Measurements from ENCODE around the gene MYO5A.
"Not testable (repeated sequence)": the region's sequence is repeated elsewhere in the genome, so short reads cannot be mapped to it uniquely, and the experiment has no call there.

Gene MYO5A

GRCh38 chr15:52324109-52324508, 204.6 kb downstream of the MYO5A start:
- DNase-seq: no peak

DNA sequence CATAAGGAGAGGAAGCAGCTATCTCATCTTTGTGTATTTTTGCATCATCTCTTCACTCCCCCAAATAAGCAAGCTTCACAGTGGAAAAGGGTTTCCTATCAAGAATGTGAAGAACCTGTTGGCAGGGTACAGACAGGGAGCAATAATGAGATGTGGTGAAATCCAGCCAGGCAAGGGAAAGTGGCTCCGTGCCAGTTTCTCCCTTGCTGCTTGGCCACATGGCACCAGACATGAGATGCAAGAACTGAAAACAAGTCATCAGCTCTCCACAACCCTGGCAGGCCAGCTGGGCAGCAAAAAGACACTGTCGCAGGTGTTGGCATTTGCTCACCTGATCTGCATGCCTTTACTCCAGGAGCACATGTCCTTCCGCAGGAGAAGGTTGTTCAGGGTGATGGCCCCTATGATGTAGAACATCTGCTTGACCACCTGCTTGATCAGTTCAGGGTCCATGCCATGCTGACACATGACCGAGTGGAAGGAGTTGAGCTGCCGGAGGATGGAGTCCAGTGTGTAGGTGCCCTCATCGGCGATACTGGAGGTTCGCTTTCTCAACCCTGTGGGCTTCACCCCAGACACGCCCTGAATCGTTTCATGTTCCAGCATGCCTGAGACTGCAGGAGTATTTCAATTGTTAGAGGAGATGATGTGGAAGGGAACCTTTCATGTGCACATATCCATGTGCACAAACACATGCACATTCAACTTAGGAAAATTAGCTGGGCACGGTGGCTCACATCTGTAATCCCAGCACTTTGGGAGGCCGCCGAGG, 209.8 kb downstream of the MYO5A start:
- DNase-seq: no peak

DNA sequence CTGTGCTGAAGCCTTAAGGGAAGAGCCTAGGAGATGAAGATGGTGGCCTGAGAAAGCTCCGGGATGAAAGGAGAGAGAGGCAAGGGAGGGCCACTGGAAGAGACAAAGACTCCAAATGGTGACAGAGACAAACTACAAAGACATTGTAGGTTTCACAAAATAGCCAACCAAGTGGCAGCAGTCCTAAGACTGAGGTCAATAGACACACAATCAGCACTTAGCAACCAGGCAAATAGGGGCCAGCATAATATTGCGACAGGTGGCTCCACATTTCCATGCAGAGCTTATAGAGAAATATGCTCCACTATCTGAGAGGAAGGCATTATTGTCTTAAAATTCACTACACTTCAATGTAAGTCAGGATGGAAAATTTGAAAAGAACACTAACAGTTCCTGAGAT, 211.0 kb downstream of the MYO5A start:
- DNase-seq: no peak

DNA sequence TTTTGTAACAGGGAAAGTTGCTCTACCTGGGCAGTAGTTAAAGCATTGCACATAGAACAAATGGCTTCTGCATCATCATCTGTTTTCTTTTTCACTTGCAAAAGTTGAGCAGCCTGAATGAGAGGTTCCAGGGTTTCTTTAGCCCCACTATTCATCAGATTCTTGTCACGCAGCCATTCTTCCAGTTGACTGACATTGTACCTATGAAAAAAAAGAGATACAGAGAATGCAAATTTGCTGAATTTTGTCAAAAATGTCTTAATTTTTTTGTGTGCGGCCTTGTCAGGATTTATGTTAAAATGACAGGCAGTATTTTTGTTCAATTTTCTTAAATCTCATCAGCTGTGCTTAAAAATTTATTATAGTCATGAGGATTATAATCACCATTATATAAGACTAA, 211.7 kb downstream of the MYO5A start:
- no peak for DNase-seq

GRCh38 chr15:52309154-52309548, 219.5 kb downstream of the MYO5A start:
- no peak for DNase-seq

- DNase-seq: no peak
These were observed 220.1 kb downstream of the MYO5A start for GRCh38 chr15:52308446-52309153.

GRCh38 chr15:52307847-52308246, 220.8 kb downstream of the MYO5A start:
- DNase-seq: no peak

- DNase-seq: no peak
These were observed 222.4 kb downstream of the MYO5A start for GRCh38 chr15:52306270-52306669.

DNA sequence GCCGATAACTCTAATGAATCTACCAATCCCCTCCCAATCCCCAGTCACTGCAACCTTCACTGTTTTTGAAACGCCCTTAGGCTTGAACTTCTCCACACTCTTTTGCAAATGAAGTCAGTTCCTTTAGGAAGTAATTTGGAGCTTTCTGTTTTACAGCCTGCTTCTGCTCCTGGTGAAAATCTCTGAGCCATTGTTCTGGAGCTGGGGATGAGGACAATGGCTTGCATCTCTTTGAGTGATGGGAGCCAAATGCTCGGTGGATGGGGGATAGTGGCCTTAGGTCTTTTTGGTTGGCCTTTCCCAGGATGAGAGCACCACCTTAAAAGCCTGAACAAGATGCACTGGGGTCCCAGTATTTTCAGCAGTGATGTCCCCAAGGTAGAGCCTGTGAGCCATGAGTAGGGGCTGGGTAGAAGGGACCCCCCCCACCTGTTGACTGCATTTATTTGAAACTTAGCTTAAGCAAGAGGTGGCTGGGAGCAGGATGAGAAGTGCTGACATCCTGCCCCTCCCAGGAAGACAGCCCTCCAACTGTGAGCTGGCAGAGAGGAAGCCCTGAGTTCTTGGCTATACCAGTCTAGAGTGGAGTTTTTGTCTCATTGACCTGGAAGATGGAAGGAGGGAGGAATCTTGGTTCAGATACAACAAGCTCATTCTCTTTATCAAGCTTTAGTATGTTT, 225.4 kb downstream of the MYO5A start:
- no peak for DNase-seq

DNA sequence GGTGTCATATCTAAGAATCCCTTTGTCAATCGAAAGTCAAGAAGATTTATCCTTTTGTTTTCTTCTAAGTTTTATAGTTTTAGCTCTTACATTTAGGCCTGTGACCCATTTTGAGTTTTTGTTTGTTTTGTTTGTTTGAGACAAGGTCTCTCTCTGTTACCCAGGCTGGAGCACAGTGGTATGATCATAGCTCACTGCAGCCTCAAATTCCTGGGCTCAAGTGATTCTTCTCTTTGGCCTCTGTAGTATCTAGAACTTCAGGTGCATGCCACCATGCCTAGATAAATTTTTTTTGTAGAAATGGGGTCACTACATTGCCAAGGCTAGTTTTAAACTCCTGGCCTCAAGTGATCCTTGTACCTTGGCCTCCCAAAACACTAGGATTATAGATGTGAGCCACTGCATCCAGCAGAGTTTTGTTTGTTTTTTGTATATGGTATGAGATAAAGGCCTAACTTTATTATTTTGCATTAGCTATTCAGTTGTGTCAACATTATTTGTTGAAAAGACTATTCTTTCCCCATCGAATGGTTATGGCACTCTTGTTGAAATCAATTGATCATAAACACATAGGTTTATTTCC, 227.3 kb downstream of the MYO5A start:
- DNase-seq: no peak

GRCh38 chr15:52295421-52296001, 233.2 kb downstream of the MYO5A start, which contains the start of gene MYO5C:
TSS of gene MYO5C (minus strand) at chr15:52295804. CDS start at chr15:52295636, 168 bp downstream.
- no peak for DNase-seq

GRCh38 chr15:52294881-52295420, 233.7 kb downstream of the MYO5A start:
- no peak for DNase-seq

- DNase-seq: no peak
These were observed 235.8 kb downstream of the MYO5A start for GRCh38 chr15:52292780-52293392.

DNA sequence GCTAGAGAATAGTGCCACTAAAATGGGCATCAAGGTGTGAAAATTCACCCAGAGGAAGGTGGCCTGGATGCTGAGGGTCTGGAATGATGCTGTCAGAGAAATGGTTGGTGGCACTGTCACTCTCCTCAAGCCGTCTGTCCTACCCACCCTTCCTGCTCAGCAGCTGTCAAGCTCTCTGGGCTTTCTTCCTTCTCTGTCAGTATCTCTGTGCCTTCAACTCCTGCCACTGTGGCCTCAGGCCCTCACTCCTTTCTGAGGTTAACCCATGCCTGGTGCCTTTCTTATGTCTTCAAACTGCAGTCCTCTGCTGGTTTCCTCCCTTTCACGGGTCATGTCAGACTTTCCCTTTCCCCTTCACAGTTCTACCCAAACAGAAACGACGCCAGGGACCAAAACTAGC, 237.5 kb downstream of the MYO5A start:
- no peak for DNase-seq

DNA sequence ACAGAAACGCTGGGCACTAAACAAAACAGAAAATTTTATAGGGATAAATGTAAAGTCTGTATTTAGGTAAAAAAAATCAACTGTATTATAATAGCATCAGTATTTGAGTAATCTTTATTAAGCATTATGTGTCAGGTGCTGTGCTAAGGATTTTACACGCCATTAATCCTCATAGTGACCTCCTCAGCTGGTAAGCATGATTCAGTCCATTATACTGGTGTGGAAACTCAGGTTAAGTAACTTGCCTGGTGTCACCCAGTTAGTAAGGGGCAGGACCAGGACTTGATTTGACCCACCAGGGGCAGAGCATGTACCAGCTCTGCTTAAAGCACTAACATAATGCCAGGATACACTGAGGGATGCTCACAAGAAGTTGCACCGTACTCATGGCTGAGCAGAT, 237.9 kb downstream of the MYO5A start:
- DNase-seq: no peak

DNA sequence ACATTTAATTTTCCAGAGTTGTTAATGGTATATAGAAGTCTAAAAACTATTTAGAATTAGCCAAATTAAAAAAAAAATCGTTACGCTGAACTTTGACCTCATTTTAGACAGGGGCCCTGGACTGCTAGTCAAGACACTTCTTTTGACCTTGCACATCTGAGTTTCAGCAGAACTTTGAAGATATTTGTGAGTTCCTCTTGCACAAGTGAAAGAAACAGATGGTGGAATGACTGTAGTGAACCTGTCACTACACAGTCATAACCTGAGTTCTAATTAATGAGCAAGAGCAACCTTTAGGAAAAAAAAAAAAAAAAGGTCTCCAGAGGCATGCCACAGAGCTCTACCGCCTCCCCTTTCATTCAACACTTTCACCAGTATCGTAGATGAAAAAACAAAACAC, 238.4 kb downstream of the MYO5A start:
- no peak for DNase-seq

- no peak for DNase-seq
These were observed 239.0 kb downstream of the MYO5A start for GRCh38 chr15:52289629-52290081.

GRCh38 chr15:52288986-52289385, 239.7 kb downstream of the MYO5A start:
- no peak for DNase-seq

DNA sequence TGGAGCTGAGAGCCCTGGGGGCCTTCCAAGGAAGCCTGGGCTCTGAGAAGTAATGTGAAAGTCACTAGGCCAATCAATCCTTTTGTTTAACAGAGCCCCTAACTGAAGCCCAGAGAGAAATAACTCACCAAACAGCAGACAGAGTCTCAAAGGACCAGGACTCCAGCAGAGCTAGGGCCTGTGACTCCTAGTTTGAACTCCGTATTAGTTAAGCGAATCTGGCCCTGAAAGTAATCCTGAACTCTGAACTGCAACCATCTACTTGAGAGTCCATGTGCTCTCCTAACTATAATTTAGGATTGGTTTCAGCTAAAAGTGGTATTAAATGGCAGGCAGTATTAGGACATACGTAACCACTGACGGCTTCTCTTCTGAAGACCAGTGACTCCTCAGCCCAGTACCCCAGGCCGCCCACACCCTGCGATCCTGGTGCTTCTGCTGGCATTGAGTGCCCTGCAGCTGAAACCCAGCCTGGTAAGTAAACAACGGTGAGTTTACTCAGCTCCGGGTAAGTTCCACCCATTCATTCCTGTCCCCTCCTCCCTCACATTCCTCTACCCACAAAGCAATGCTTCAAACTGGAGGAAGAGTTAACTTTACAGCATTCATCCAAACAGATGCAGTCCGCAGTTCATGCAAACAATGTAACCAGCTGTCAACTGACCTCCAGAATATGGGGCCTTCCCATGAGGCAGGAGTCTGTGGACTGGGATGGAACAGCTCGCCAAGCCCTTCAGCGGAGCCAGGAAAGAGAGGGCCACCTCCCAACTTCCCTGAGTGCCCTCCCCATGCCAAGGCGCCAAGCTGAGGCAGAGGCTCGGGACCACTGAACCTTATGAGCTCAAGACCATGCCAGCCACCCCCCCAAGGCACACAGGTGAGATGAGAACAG, 240.4 kb downstream of the MYO5A start:
- no peak for DNase-seq

- DNase-seq: no peak
These were observed 241.6 kb downstream of the MYO5A start for GRCh38 chr15:52287114-52287513.

- not testable (repeated sequence) for DNase-seq
These were observed 242.7 kb downstream of the MYO5A start for GRCh38 chr15:52285941-52286340.
